MM.1S (cell line): Measurements from ENCODE around the gene CLEC4M.
"Not testable (repeated sequence)": the region's sequence is repeated elsewhere in the genome, so short reads cannot be mapped to it uniquely, and the experiment has no call there.

ENCODE experiments used
- DNase-seq: peaks from one replicate; pipeline ENCODE4 v3.0.0-alpha.2; 2015
- H2AFZ ChIP-seq: fragments of 300-600 bp; sonication (generic); 2 replicates; pipeline ENCODE4 v1.6.0; 2016; ENCODE audit warnings: antibody characterized with exemption, low read length
- H3F3A ChIP-seq: fragments of 300-600 bp; sonication (generic); 2 replicates; pipeline ENCODE4 v1.6.1; 2016; ENCODE audit warnings: mild to moderate bottlenecking, antibody characterized with exemption, low read length, moderate library complexity, mixed read lengths; ENCODE audit not compliant: insufficient read depth
- H3K27ac ChIP-seq: fragments of 300-600 bp; sonication (generic); 2 replicates; pipeline ENCODE4 v1.5.1; 2016; ENCODE audit warnings: mild to moderate bottlenecking, low read length
- H3K27me3 ChIP-seq: fragments of 300-600 bp; sonication (generic); replicated peaks from 2 replicates; pipeline ENCODE4 v1.6.0; 2016; ENCODE audit warnings: low read length; ENCODE audit not compliant: insufficient read depth
- H3K36me3 ChIP-seq: fragments of 300-600 bp; sonication (generic); replicated peaks from 2 replicates; pipeline ENCODE4 v1.6.1; 2016; ENCODE audit warnings: mild to moderate bottlenecking, low read length, mixed read lengths; ENCODE audit not compliant: insufficient read depth
- H3K4me1 ChIP-seq: fragments of 300-600 bp; sonication (generic); 2 replicates; pipeline ENCODE4 v1.6.1; 2016; ENCODE audit warnings: low read length, mixed read lengths
- H3K4me2 ChIP-seq: fragments of 300-600 bp; sonication (generic); 2 replicates; pipeline ENCODE4 v1.6.0; 2016; ENCODE audit warnings: low read depth, low read length
- H3K4me3 ChIP-seq: fragments of 300-600 bp; sonication (generic); 2 replicates; pipeline ENCODE4 v1.5.1; 2016; ENCODE audit warnings: low read length, mixed read lengths
- H3K79me2 ChIP-seq: fragments of 300-600 bp; sonication (generic); 2 replicates; pipeline ENCODE4 v1.6.1; 2016; ENCODE audit warnings: mixed run types, low read length, mixed read lengths
- H3K9ac ChIP-seq: fragments of 300-600 bp; sonication (generic); 2 replicates; pipeline ENCODE4 v1.6.1; 2016; ENCODE audit warnings: low read length, mixed read lengths
- H3K9me2 ChIP-seq: fragments of 300-600 bp; sonication (generic); replicated peaks from 2 replicates; pipeline ENCODE4 v1.6.1; 2016; ENCODE audit warnings: mild to moderate bottlenecking, low read length, mixed read lengths; ENCODE audit not compliant: insufficient read depth
- H3K9me3 ChIP-seq: fragments of 300-600 bp; sonication (generic); replicated peaks from 2 replicates; pipeline ENCODE4 v1.6.1; 2016; ENCODE audit warnings: mild to moderate bottlenecking, low read length, mixed read lengths; ENCODE audit not compliant: insufficient read depth
- H4K20me1 ChIP-seq: fragments of 300-600 bp; sonication (generic); 2 replicates; pipeline ENCODE4 v1.6.1; 2016; ENCODE audit warnings: mild to moderate bottlenecking, low read length, moderate library complexity, mixed read lengths; ENCODE audit not compliant: insufficient read depth
- CTCF ChIP-seq: fragments of 300-600 bp; sonication (generic); IDR thresholded peaks from 2 replicates; pipeline ENCODE4 v1.5.1; 2016; ENCODE audit warnings: antibody characterized with exemption, low read length, mixed read lengths
- EZH2 ChIP-seq: fragments of 300-600 bp; sonication (generic); optimal IDR thresholded peaks from 2 replicates; pipeline ENCODE3; 2017; ENCODE audit warnings: low read depth, mild to moderate bottlenecking, antibody characterized with exemption, low read length, mixed read lengths
- EZH2phosphoT487 ChIP-seq: fragments of 300-600 bp; sonication (generic); IDR thresholded peaks from 2 replicates; pipeline ENCODE4 v1.6.1; 2018; ENCODE audit warnings: antibody characterized with exemption, low read length

Gene CLEC4M

GRCh38 chr19:7815325-7815724, 52.3 kb downstream of the CLEC4M start:
- Histone ChIP-seq H3K4me3 (no peak overlapping the region), H3K27ac (no peak overlapping the region), H3K9me2 (no peaks in the 10 kb centered on the region), H3K79me2 (no peaks in the 10 kb centered on the region), H3K4me1 (0 out of 2 replicates have a peak, but pooled peaks cover 5% of the 10 kb centered on the region), H2AFZ (no peak overlapping the region), H3K9me3 (no peaks in the 10 kb centered on the region; the same call in 1 of the 2 replicates), H3K36me3 (no peaks in the 10 kb centered on the region), H3K9ac (no peak overlapping the region), H4K20me1 (no peaks in the 10 kb centered on the region), H3K27me3 (peaks cover 96% of the 10 kb centered on the region), H3F3A (no peaks in the 10 kb centered on the region), H3K4me2 (peak overlapping the region; percentile 39; the same call in 1 of the 2 replicates)
- DNase-seq = no peak
- TF ChIP-seq EZH2phosphoT487 = no peak
- no peak for TF ChIP-seq CTCF
- no peak for TF ChIP-seq EZH2

DNA sequence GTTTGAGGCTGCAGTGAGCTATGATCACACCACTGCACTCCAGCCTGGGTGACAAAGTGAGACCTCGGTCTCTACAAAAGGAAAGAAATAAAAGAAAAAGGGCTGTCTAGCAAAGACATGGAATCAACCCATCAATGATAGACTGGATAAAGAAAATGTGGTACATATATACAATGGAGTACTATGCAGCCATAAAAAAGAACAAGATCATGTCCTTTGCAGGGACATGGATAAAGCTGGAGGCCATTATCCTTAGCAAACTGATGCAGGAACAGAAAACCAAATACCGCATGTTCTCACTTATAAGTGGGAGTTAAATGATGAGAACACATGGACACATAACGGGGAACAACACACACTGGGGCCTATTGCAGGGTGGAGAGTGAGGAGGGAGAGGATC, 53.0 kb downstream of the CLEC4M start:
- not testable (repeated sequence) for H3K9ac ChIP-seq, H3K4me1 ChIP-seq, H4K20me1 ChIP-seq, H3K27ac ChIP-seq, DNase-seq, H3F3A ChIP-seq, H2AFZ ChIP-seq, H3K36me3 ChIP-seq, H3K79me2 ChIP-seq, H3K9me3 ChIP-seq, H3K4me3 ChIP-seq, H3K4me2 ChIP-seq, H3K9me2 ChIP-seq
- H3K27me3 ChIP-seq = peaks cover 97% of the 10 kb centered on the region

DNA sequence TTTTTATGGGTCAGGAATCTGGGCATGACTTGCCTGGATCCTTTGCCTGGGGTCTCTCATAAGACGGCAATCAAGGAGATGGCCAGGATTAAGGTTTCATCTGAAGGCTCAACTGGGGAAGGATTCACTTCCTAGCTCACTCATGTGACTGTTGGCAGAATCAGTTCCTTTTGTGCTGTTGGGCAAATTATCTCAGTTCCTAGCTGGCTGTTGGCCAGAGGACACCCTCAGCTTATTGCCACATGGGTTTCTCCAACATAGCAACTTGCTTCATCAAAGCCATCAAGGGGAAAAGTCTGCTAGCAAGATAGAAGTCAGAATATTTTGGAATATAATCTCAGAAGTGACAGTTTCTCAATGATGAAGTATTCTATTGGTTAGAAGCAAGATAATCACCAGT, 54.8 kb downstream of the CLEC4M start:
- Histone ChIP-seq H3K4me1 (0 out of 2 replicates have a peak, but pooled peaks cover 5% of the 10 kb centered on the region), H3K4me2 (no peak overlapping the region), H3K9me2 (no peaks in the 10 kb centered on the region), H3K27me3 (peaks cover 95% of the 10 kb centered on the region), H3K36me3 (no peaks in the 10 kb centered on the region), H3K9me3 (no peaks in the 10 kb centered on the region), H3F3A (no peaks in the 10 kb centered on the region), H2AFZ (no peak overlapping the region), H3K27ac (no peak overlapping the region), H3K4me3 (no peak overlapping the region), H3K9ac (no peak overlapping the region), H3K79me2 (no peaks in the 10 kb centered on the region), H4K20me1 (no peaks in the 10 kb centered on the region)
- TF ChIP-seq EZH2 = no peak
- TF ChIP-seq CTCF = no peak
- no peak for TF ChIP-seq EZH2phosphoT487
- no peak for DNase-seq

DNA sequence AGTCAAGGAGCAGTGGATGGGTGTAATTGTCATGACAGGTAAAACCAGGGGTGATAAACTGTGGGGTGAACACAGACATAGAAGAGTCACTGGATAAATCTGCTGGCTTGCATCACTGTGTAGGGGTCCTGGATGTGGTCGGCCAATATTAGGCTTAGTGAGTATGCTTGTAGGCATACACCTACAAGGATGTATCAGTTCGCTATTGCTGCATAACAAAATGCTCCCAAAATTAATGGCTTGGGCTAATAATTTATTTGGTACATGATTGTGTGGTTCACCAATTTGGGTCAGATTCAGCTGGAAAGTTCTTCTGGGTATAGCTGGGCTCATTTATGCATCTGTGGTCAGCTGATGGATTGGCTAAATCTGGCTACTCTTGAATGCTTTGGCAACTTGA, 55.8 kb downstream of the CLEC4M start:
- Histone ChIP-seq H3K9ac (no peak overlapping the region), H4K20me1 (no peaks in the 10 kb centered on the region), H3K9me2 (no peaks in the 10 kb centered on the region), H3K9me3 (no peaks in the 10 kb centered on the region), H3K4me3 (no peak overlapping the region), H3K27me3 (peaks cover 86% of the 10 kb centered on the region), H3K27ac (no peak overlapping the region), H3F3A (no peaks in the 10 kb centered on the region), H3K36me3 (no peaks in the 10 kb centered on the region), H2AFZ (no peak overlapping the region), H3K79me2 (no peaks in the 10 kb centered on the region), H3K4me2 (no peak overlapping the region), H3K4me1 (0 out of 2 replicates have a peak, but pooled peaks cover 5% of the 10 kb centered on the region)
- TF ChIP-seq EZH2phosphoT487 = no peak
- no peak for TF ChIP-seq EZH2
- no peak for TF ChIP-seq CTCF
- DNase-seq = no peak
